DMS153 treated with DMSO at 0.1 percent for 48 hours (cell line): ENCODE measurements around the gene ATF7.

Experiments
- DNase-seq: peaks from one replicate; lab custom pipeline; 2025; ENCODE audit not compliant: unreplicated experiment; lab: John Stamatoyannopoulos, UW

The ATF7 gene

GRCh38 chr12:53532021-53532420 is 94.2 kb downstream of the ATF7 start:
- no peak for DNase-seq

GRCh38 chr12:53530920-53531319 is 95.3 kb downstream of the ATF7 start:
- DNase-seq: no peak

GRCh38 chr12:53530061-53530460 is 96.1 kb downstream of the ATF7 start:
- no peak for DNase-seq

- no peak for DNase-seq
These were observed 101.7 kb downstream of the ATF7 start for GRCh38 chr12:53524476-53524875.

GRCh38 chr12:53523131-53523530 is 103.1 kb downstream of the ATF7 start:
- no peak for DNase-seq

- DNase-seq: no peak
These were observed 107.8 kb downstream of the ATF7 start for GRCh38 chr12:53518381-53518780.

- no peak for DNase-seq
These were observed 109.3 kb downstream of the ATF7 start for GRCh38 chr12:53516758-53517455.

GRCh38 chr12:53515291-53515680 is 110.9 kb downstream of the ATF7 start:
- no peak for DNase-seq

- DNase-seq: no peak
These were observed 111.4 kb downstream of the ATF7 start for GRCh38 chr12:53514628-53515290.

GRCh38 chr12:53513712-53514410 is 112.3 kb downstream of the ATF7 start:
- DNase-seq: no peak

GRCh38 chr12:53510181-53510812 is 115.9 kb downstream of the ATF7 start:
- DNase-seq: no peak

- DNase-seq: peak; percentile 65
These were observed 117.5 kb downstream of the ATF7 start for GRCh38 chr12:53508534-53509170.

- DNase-seq: no peak
These were observed 118.6 kb downstream of the ATF7 start for GRCh38 chr12:53507603-53507885.

GRCh38 chr12:53506881-53507602 is 119.1 kb downstream of the ATF7 start, which contains the start of gene NPFF:
TSS of gene NPFF (minus strand) at chr12:53507484. CDS start at chr12:53507474, 10 bp downstream.
- no peak for DNase-seq

- DNase-seq: no peak
These were observed 119.8 kb downstream of the ATF7 start for GRCh38 chr12:53506450-53506785.

GRCh38 chr12:53505555-53506449 is 120.4 kb downstream of the ATF7 start:
- DNase-seq: no peak

- DNase-seq: no peak
These were observed 121.1 kb downstream of the ATF7 start for GRCh38 chr12:53505086-53505485.

GRCh38 chr12:53504004-53504920 is 121.9 kb downstream of the ATF7 start:
- DNase-seq: no peak
